ENCODE data around the gene PLD1.

PLD1 gene

GRCh38 chr3:171663805-171664204 is 146.5 kb downstream of the PLD1 start:
- TF ChIP-seq POLR2AphosphoS5 (IDR thresholded peaks at IDR 0.05; ENCODE audit: low read depth, low read length) (no peak), FOXP2 (optimal IDR thresholded peaks at IDR 0.05; ENCODE audit: borderline replicate concordance, extremely low read depth, extremely low read length, insufficient read depth) (no peak), REST (IDR thresholded peaks at IDR 0.05; ENCODE audit: insufficient read depth in 1 of 2, low read depth in 2 of 2, low read length in 2 of 2) (no peak), SIN3A (IDR thresholded peaks at IDR 0.05; ENCODE audit: borderline replicate concordance, insufficient read depth, low read length) (no peak), TAF1 (IDR thresholded peaks at IDR 0.05; ENCODE audit: borderline replicate concordance, insufficient read depth, low read length) (no peak)

- no peak for TF ChIP-seq POLR2AphosphoS5 (IDR thresholded peaks at IDR 0.05; ENCODE audit: low read depth, low read length)
- no peak for TF ChIP-seq SIN3A (IDR thresholded peaks at IDR 0.05; ENCODE audit: borderline replicate concordance, insufficient read depth, low read length)
- no peak for TF ChIP-seq TAF1 (IDR thresholded peaks at IDR 0.05; ENCODE audit: borderline replicate concordance, insufficient read depth, low read length)
- TF ChIP-seq REST (IDR thresholded peaks at IDR 0.05; ENCODE audit: insufficient read depth in 1 of 2, low read depth in 2 of 2, low read length in 2 of 2) = no peak
- TF ChIP-seq FOXP2 (optimal IDR thresholded peaks at IDR 0.05; ENCODE audit: borderline replicate concordance, extremely low read depth, extremely low read length, insufficient read depth) = no peak
Measured at GRCh38 chr3:171661484-171661883, 148.8 kb downstream of the PLD1 start.

- no peak for TF ChIP-seq FOXP2 (optimal IDR thresholded peaks at IDR 0.05; ENCODE audit: borderline replicate concordance, extremely low read depth, extremely low read length, insufficient read depth)
- TF ChIP-seq POLR2AphosphoS5 (IDR thresholded peaks at IDR 0.05; ENCODE audit: low read depth, low read length) = no peak
- TF ChIP-seq SIN3A (IDR thresholded peaks at IDR 0.05; ENCODE audit: borderline replicate concordance, insufficient read depth, low read length) = no peak
- no peak for TF ChIP-seq REST (IDR thresholded peaks at IDR 0.05; ENCODE audit: insufficient read depth in 1 of 2, low read depth in 2 of 2, low read length in 2 of 2)
- TF ChIP-seq TAF1 (IDR thresholded peaks at IDR 0.05; ENCODE audit: borderline replicate concordance, insufficient read depth, low read length) = no peak
Measured at GRCh38 chr3:171660188-171660587, 150.1 kb downstream of the PLD1 start.

- no peak for TF ChIP-seq POLR2AphosphoS5 (IDR thresholded peaks at IDR 0.05; ENCODE audit: low read depth, low read length)
- TF ChIP-seq SIN3A (IDR thresholded peaks at IDR 0.05; ENCODE audit: borderline replicate concordance, insufficient read depth, low read length) = no peak
- no peak for TF ChIP-seq REST (IDR thresholded peaks at IDR 0.05; ENCODE audit: insufficient read depth in 1 of 2, low read depth in 2 of 2, low read length in 2 of 2)
- TF ChIP-seq FOXP2 (optimal IDR thresholded peaks at IDR 0.05; ENCODE audit: borderline replicate concordance, extremely low read depth, extremely low read length, insufficient read depth) = no peak
- TF ChIP-seq TAF1 (IDR thresholded peaks at IDR 0.05; ENCODE audit: borderline replicate concordance, insufficient read depth, low read length) = no peak
Measured at GRCh38 chr3:171658841-171659240, 151.4 kb downstream of the PLD1 start.

- TF ChIP-seq REST (IDR thresholded peaks at IDR 0.05; ENCODE audit: insufficient read depth in 1 of 2, low read depth in 2 of 2, low read length in 2 of 2) = no peak
- TF ChIP-seq TAF1 (IDR thresholded peaks at IDR 0.05; ENCODE audit: borderline replicate concordance, insufficient read depth, low read length) = no peak
- no peak for TF ChIP-seq SIN3A (IDR thresholded peaks at IDR 0.05; ENCODE audit: borderline replicate concordance, insufficient read depth, low read length)
- TF ChIP-seq FOXP2 (optimal IDR thresholded peaks at IDR 0.05; ENCODE audit: borderline replicate concordance, extremely low read depth, extremely low read length, insufficient read depth) = no peak
- TF ChIP-seq POLR2AphosphoS5 (IDR thresholded peaks at IDR 0.05; ENCODE audit: low read depth, low read length) = no peak
Measured at GRCh38 chr3:171654809-171655208, 155.5 kb downstream of the PLD1 start.
